BLaER1 (cell line): ENCODE data around the gene NDUFB5.

ENCODE experiments used
- H3K27ac ChIP-seq: shearing (Covaris generic); formaldehyde crosslinking; 2 replicates; pipeline ENCODE4 v1.8.1; 2022
- H3K27me3 ChIP-seq: shearing (Covaris generic); formaldehyde crosslinking; 2 replicates; pipeline ENCODE4 v1.8.1; 2022
- H3K36me3 ChIP-seq: shearing (Covaris generic); formaldehyde crosslinking; 2 replicates; pipeline ENCODE4 v1.8.1; 2022
- H3K4me1 ChIP-seq: shearing (Covaris generic); formaldehyde crosslinking; 2 replicates; pipeline ENCODE4 v1.8.1; 2022
- H3K4me2 ChIP-seq: shearing (Covaris generic); formaldehyde crosslinking; 2 replicates; pipeline ENCODE4 v1.8.1; 2022
- H3K4me3 ChIP-seq: shearing (Covaris generic); formaldehyde crosslinking; 2 replicates; pipeline ENCODE4 v1.8.1; 2022
- H3K9ac ChIP-seq: shearing (Covaris generic); formaldehyde crosslinking; 2 replicates; pipeline ENCODE4 v1.8.1; 2022
- H3K9me3 ChIP-seq: shearing (Covaris generic); formaldehyde crosslinking; 2 replicates; pipeline ENCODE4 v1.8.1; 2022
- H4K20me1 ChIP-seq: shearing (Covaris generic); formaldehyde crosslinking; 2 replicates; pipeline ENCODE4 v1.8.1; 2022
- Cebpa-rat ChIP-seq: shearing (Covaris generic); IDR thresholded peaks from 2 replicates; pipeline ENCODE4 v1.8.1; 2022

NDUFB5 gene

DNA sequence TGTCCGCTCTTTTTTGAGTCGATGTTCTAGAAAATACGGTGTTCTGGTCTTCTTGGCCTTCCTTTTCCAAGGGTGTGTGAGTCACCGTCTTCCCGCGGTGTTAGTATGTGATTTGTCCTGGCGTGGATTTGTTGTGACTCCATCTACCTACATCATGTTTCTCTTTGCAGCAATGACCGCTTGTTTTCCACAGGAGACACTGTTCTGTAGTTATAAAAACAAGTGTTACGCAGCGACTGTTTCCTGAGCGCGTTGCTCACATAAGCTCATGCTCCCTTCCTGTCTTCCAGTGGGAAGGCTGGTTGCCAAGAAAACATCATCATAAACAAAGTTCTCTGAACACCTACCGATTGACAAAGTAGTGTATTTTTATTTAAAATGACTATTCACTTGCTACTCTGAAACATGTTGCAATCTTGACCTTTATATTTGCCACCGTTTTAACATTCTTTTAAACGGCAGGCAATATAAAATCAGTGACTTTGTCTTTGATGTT lies 67.2 kb downstream of the NDUFB5 start:
- Histone ChIP-seq H3K9me3 (peaks cover 7% of the 10 kb centered on the region; the same call in 1 of the 2 replicates), H3K27me3 (no peaks in the 10 kb centered on the region), H4K20me1 (peaks cover 91% of the 10 kb centered on the region), H3K4me2 (no peak overlapping the region), H3K4me3 (no peak overlapping the region), H3K4me1 (peaks cover 15% of the 10 kb centered on the region; the same call in 1 of the 2 replicates), H3K36me3 (peaks cover 68% of the 10 kb centered on the region), H3K27ac (no peak overlapping the region), H3K9ac (no peak overlapping the region)
- no peak for TF ChIP-seq Cebpa-rat

GRCh38 chr3:179672918-179673317 lies 68.3 kb downstream of the NDUFB5 start:
- no peak overlapping the region for H3K4me2 ChIP-seq
- H4K20me1 ChIP-seq = peaks cover 91% of the 10 kb centered on the region
- H3K4me3 ChIP-seq = no peak overlapping the region
- H3K9ac ChIP-seq = no peak overlapping the region
- H3K9me3 ChIP-seq = peaks cover 7% of the 10 kb centered on the region; the same call in 1 of the 2 replicates
- H3K36me3 ChIP-seq = peaks cover 65% of the 10 kb centered on the region
- no peaks in the 10 kb centered on the region for H3K27me3 ChIP-seq
- no peak for TF ChIP-seq Cebpa-rat
- H3K4me1 ChIP-seq = peaks cover 11% of the 10 kb centered on the region; the same call in 1 of the 2 replicates
- no peak overlapping the region for H3K27ac ChIP-seq

DNA sequence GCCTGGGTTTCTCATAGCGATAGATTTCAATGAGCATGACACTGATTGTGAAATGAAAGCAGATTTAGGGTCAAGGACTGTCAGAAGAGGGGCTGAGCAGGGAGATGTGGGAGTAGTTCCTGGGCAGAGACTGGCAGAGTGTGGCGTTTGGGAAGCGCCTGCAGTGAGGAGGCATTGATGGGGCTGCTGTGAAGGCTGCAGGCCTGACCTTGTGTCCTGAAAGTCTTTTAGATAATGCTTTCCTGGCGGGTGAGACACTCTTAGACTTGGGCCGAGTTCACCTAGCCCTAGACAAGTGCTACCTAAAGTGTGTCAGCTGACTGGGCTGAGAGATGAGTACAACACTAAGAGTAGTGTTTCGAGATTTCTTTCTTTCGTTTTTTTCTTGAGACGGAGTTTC lies 68.9 kb downstream of the NDUFB5 start:
- H4K20me1 ChIP-seq = peaks cover 91% of the 10 kb centered on the region
- H3K4me2 ChIP-seq = no peak overlapping the region
- H3K9me3 ChIP-seq = peaks cover 7% of the 10 kb centered on the region; the same call in 1 of the 2 replicates
- H3K9ac ChIP-seq = no peak overlapping the region
- H3K27me3 ChIP-seq = no peaks in the 10 kb centered on the region
- peaks cover 61% of the 10 kb centered on the region for H3K36me3 ChIP-seq
- H3K4me3 ChIP-seq = no peak overlapping the region
- H3K27ac ChIP-seq = no peak overlapping the region
- peaks cover 7% of the 10 kb centered on the region; the same call in 1 of the 2 replicates for H3K4me1 ChIP-seq
- TF ChIP-seq Cebpa-rat = no peak

DNA sequence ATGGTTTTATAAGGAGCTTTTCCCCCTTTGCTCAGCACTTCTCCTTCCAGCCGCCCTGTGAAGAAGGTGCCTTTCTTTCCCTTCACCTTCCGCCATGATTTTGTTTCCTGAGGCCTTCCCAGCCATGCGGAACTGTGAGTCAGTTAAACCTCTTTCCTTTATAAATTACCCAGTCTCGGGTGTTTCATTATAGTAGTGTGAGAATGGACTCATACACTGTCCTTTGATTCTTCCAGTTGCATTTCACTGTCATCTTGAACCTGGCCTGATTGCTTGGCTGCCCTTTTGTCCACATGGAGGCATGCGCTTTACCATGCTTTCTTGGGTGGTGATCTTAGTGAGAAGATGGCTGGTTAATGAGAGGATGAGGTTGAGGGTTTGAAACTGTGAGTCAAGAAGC lies 71.5 kb downstream of the NDUFB5 start:
- peaks cover 7% of the 10 kb centered on the region; the same call in 1 of the 2 replicates for H3K4me1 ChIP-seq

More for the DNA sequence above, 71.5 kb downstream of the NDUFB5 start:
- H3K36me3 ChIP-seq = peaks cover 45% of the 10 kb centered on the region
- TF ChIP-seq Cebpa-rat = no peak
- no peak overlapping the region for H3K4me3 ChIP-seq
- no peaks in the 10 kb centered on the region for H3K27me3 ChIP-seq
- peaks cover 89% of the 10 kb centered on the region for H4K20me1 ChIP-seq
- H3K9ac ChIP-seq = no peak overlapping the region
- H3K9me3 ChIP-seq = no peaks in the 10 kb centered on the region; the same call in 1 of the 2 replicates
- H3K4me2 ChIP-seq = no peak overlapping the region
- H3K27ac ChIP-seq = no peak overlapping the region
